HUDEP-2 (cell line): ENCODE results near the gene CEL.

Source experiments
- DNase-seq, 76 experiments: peaks; one replicate each; lab custom pipeline; 2025; ENCODE audit not compliant: unreplicated experiment in 76 of 76; lab: John Stamatoyannopoulos, UW

Gene CEL

DNA sequence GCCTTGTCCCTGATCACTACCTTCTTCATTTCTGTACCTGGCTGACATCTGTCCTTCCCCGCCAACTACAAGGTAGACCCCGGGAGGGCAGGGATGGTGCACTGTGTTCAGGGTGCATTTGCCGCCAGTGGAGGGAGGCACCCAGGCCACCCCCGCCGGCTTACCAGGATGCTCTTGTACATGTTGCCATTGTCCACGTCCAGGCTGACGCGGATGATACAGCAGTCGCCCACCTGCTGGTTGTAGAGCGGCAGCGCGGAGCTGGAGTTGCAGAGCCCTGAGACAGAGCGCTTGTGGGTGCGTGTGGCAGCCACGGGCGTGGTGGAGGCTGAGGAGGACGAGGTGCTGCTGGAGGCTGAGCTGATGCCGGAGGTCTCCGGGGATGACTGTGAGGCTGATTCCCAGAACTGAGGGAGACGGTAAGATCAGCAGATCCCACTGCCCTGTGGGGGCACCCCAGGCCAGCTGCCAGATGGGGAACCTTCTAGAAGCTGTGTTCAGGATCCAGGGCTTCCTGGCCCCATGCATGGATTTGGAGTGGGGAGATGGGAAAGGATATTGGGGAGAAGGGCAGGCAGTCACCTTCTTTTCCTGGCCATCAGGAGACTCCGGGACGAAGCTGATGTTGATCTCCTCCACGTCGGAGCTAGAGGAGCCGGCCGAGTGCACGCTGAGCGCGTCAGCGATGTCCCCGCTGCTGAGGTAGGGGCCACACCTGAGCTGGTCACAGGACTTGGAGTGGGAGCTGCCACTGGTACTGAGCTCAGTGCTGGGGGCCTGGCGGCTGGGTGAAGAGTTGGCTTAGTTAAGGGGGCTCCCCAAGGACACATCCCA lies 39.8 kb downstream of the CEL start:
- DNase-seq = no peak

DNA sequence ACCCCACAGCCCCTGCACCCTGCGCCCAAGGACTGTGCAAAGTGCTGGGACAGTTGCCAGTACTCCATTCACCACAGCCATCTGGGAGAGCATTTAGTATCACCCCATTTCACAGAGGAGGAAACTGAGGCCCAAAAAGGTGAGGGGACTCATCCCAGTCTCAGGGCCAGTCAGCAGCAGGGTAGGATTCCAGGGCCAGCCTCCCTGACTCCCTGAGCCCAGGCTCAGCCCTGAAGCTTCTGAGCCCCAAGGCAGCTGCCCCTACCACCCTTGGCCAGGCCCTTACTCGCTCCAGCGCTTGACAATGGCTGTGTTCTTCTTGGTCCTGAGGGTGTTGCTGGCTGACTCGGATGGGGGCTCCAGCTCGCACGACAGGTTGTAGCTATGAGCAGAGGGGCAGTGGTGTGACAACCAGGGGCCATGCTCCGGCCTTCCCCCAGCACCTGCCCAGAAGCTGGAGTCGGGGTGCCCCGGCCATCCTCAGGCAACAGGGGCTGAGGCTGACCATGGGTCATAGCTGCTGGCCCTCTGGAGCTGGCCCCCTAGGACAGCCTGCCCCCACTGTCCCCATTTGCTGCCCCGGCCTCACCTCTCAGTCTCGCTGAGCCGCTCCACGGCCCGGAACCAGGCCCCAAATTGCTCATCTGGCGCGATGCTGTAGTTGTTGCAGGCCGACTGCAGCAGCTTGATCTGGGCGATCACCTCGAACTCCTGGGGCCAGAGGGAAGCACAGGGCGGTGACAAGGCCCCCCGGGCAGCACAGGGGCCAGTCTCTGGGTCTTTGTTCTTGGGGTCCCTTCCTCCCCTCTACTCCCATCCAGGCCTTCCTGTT lies 40.6 kb downstream of the CEL start:
- DNase-seq = no peak

DNA sequence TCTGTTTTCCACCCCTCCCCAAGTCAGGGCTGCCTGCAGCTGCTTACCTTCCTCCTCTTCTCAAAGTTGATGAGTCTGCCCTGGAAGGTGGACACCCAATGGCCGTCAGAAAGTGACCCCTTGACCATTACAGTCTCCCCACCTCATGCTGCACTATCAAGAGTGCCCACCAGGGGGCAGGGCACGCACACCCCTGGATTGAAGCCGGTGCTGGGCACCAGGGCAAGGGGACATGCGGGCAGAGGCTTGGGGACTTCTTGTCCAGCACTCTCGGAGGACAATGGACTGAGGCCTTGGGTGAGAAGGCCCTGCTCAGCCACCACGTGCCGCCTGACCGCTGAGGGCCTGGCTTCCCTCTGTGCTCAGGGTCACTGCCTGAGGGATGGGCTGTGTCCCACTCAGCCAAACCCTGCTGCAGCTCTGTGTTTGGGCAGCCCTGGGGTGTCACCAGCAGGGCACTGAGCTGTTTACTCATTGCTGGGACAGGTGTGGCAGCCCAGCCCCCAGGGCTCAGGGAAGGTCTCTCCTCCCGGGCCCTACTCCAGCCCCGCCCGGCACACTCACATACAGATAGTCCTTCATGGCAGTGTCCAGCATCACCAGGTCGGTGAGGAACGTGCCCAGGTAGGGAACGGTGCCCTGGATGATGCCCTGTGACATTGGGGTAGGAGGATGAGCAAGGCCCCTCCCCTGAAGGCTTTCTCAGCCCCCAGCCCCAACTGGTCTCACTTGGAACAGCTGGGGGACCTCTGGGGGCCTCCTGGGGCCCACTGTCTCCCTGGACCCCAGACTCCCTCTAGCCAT lies 41.6 kb downstream of the CEL start:
- DNase-seq = peak in 30 of 76 experiments; percentile 1 to 46 (median 22)

DNA sequence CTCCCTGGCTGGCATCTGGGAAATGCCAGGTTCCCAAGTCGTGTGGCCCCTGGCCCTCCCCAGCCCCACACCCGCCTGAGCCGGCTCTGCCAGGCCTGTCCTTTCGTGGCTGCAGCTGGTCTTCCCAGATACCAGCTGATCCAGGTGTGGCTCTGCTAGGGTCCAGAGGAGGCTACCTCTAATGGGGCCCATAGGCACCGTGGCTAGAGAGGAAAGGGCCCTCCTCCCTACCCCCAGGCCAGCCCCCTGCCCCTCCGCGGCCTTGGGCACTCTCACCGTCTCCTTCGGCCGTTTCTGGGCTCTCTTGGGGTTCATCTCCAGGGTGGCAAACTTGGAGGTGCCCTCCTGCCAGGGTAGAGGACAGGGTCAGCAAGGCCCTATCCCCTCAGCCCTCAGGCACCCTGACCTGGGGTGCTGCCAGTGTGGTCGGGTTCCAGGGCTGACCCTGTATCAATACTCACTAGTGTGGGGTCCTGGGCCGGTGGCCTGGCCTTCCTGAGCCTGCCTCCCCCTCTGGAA lies 42.3 kb downstream of the CEL start:
- DNase-seq = no peak

DNA sequence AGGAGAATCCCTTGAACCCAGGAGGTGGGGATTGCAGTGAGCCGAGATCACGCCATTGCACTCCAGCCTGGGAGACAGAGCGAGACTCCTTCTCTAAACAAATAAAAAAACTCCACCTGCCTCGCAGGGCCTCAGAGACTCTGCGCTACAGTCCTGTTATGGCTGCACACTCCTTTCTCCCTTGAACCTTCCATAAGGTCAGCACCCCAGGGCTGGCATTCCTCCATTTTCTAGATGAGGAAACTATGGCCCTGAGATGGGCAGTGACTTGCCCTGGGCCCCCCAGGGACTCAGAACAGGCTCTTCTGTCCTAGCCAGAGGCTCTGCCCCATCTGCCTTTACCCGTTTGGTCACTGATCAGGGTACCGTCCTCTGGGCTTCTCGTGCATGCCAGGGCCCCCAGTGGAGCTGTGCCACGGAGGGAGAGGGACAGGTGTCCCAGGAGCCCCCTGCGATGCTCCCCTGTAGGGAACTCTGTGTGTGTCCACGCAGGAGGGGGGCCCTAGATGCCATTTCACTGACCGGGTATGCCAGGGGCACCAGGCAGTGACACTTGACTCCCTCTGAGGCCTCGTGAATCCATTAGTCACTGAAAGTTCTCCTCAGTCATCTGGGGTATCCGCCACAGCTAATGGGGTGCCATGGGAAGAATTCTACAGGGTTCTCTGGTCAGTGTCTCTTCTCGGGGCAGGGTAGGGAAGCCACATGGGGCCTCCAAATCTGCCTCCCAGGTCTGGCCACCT lies 43.1 kb downstream of the CEL start:
- no peak for DNase-seq

DNA sequence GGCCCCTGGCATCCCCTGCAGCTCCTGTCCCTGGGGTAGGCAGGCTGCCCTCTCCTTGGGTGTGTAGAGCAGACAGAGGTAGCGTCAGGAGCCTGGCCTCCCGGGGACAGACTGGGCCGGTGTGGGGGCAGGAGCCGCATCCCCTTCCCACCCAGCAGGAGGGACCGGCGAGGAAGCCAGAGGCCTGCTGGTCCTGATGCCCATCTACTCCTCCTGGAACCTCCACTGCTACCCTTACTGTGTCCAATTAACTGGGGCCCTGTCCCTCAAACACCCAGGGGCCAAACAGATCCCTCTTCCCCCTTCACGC lies 43.6 kb downstream of the CEL start:
- DNase-seq = no peak

DNA sequence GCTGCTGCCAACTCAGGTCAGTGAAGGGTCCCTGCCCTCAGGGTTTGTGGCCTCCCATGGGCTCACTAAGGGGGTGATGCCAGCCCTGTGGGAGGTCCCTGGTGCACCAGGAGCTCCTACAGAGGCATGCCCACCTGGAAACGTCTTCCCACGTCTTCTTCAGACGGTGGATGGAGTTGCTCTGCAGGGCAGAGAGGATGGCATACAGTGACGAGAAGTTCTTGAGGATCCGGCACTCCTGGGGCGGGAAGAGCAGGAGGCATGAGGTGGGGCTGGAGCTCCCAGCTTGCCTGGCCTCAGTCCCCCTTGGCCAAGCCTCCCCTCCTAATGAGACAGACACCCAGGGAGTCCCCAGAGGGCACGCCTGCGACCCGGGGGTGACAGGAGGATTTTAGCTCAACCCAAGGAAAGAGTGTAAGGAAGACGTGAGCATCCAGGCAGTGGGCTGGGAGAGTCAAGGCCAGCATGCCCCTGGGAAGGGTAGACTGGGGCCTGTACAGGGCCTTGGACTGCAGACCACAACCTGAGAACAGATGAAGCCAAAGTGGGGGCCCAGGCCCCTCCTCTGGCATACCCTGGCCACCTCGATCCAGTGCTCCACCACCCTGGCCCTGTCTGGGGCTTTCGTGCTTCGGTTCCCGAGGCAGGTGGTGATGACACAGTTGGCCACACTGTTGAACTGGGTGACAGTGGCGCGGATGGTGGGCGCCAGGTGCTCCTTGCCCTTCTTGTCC lies 44.9 kb downstream of the CEL start:
- DNase-seq = no peak

DNA sequence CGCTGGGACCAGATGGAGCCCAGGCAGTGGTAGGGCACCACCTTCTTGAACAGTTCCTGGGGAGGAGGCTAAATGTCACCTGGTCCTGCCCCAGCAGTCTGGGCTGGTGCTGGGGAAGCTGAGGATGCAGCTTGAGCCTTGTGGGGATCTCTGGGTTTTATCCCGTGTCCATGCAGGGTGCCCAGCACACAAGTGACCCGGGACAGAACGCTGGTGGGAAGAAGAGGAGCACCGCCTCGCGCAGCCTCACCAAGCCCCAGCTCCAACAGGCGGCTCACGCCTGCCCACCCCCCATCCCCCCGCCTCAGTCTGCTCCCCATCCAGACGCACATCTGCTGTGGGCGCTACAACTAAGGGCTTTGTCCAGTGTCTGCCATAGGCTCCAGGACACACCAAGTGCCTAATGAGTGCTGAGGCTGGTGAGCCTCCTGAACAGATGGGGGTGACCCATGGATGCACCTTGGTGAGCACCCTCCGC lies 45.5 kb downstream of the CEL start:
- no peak for DNase-seq

DNA sequence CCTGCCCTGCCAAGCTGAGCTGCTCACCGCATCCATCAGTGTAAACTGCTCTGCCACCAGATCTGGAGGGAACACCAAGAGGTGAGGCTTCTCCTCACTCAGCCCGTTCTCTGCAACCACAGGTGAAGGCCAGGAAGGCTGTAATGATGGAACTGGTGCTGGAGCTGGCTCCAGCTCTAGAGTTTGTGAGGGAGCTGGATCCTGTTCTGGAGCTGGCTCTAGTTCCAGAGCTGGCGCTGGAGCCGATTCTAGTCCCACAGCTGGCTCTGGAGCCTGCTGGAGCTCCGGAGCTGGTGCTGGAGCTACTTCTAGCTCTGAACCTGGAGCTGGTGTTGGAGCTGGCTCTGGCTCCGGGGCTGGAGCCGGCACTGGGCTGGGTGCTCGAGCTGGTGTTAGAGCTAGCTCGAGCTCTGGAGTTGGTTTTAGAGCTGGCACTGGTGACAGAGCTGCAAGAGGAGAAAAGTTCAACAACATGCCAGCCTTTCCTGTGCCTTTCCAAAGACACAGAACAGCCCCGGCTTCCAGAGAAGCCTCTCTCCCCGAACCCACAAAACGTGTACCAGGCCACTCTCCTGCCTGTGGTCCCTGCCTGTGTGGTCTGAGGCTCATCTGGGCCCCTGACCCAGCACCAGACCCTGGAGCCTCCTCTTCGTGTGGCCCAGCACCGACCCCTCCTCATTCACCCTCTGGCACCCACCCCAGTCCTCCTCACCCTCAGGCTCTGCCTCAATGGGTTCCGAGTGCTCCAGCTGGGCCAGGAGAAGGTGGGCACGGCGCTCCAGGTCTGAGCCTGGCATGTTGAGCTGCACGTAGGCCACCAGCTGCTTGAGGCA lies 46.4 kb downstream of the CEL start:
- no peak for DNase-seq

DNA sequence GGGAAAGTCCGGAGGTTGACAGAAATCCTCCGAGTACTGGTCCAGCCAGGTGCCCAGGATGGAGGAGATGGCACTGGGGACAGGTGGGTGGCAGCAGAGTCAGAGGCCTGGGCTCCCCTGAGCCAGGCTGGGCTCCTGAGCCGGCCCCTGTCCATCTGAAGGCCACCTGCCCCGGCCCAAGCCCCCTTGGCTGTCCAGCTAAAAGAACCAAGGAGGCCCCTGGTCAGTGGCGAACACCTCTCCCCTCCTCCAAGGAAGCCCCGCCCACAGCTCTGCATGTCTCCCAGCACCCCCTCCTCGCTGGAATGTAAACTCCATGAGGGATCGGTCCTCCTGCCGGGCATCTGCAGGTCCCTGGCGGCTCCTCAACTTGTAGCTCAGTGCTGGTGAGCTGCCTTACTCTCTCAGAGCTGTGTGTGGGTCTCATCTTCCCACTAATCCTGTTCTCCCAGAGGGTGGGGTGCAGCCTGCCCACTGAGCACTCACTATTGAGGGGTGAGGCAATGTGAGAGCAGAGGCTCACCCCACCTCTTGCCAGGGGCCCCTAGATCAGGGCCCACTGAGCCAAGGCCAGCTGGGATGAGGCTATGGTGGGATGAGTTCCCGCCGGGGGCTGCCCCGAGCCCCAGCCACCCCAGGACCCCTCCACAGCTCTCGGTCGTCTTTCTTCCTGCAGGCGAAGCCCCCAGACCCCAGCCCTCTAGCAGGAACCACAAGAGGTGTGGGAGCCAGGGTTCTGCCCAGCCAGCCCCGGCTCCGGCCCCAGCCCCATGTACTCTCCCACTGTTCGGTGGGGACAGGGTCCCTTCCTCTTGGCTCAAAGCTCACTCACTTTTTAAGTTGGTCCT lies 47.2 kb downstream of the CEL start:
- no peak for DNase-seq

DNA sequence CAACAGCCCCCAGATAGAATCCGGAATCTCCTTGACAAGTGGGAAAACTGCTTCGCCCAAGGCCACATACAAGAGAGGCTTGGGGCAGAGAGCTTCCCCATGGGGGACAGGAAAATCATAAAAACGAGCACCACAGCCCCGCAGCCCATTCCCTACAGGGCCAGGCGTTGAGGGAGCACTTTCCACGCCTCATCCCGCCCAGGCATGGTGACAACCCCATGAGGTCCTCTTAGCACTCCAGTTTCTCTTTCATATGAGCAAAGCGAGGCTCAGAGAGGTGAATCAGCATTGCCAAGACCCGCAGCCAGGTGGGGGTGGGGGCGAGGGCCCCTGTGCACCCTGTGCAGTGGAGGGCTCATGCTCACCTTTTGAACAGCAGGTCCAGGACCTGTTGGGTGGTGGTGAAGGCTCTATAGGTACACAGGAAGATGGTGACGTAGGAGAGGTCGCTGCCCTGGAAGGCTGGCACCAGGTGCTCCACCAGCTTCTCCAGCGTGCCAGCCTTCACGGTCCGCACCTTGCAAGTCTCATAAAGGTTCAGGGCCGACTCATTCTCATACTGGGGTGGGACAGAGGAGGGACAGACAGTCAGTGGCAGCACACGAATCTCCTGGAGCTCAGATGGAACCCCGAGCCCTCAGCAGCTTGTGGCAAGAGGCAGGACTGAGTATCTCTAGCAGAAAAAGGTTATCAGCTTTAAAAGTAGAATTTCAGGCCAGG lies 48.3 kb downstream of the CEL start:
- DNase-seq = no peak

DNA sequence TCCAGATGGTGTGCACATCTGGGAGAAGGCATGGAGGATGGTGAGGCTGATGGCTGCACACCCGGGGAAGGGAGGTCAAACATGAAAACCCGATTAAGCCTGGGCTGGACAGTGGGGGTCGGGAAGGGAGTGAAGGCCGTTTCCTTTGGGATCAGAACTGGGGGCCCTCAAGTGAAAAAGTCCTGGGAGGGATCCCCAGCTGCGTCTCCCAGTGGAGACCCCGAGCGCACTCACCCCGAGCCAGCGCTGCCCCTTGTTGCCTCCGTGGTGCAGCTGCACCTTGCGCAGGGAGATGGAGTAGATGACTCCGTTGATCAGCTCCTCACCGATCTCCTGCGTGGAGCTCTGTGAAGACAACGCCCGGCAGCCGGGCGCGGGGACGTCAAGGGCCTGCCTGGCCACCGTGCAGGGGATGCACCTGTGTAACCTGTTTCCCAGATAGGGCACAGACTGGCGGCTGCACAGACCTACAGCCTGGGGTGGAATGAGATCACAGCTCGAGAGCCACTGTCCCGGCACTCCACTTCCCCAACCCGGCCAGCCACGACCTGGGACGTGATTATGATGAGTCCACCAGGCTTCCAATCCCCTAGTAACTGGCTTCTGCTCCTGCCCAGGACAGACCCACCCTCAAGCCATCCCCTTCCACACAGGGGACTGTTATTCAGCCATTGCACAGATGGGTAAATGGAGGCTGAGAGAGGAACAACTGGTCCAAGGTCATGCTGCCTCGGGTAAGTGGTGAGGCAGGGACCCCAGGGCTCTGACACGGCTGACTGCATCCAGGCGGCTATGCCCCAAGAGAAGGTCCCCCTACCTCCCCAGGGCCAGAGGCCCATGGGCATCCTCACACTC lies 50.3 kb downstream of the CEL start:
- no peak for DNase-seq

DNA sequence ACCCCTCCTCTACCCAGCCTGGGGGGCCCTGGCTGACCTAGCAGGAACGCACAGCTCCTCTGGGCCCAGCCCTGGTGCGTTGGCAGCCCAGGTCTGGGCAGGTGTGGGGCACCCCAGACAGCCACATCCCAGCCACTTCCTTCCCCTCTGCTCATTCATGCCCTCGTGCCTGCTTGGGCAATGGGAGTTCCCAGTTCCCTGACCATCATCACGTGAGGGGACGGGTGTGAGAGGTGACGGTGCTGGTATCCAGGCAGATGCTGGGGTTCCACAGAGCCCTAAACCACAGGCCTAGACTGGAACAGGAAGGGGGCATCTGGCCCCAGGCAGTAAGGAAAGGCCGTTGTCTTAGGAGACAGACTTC lies 50.9 kb downstream of the CEL start:
- DNase-seq = no peak

DNA sequence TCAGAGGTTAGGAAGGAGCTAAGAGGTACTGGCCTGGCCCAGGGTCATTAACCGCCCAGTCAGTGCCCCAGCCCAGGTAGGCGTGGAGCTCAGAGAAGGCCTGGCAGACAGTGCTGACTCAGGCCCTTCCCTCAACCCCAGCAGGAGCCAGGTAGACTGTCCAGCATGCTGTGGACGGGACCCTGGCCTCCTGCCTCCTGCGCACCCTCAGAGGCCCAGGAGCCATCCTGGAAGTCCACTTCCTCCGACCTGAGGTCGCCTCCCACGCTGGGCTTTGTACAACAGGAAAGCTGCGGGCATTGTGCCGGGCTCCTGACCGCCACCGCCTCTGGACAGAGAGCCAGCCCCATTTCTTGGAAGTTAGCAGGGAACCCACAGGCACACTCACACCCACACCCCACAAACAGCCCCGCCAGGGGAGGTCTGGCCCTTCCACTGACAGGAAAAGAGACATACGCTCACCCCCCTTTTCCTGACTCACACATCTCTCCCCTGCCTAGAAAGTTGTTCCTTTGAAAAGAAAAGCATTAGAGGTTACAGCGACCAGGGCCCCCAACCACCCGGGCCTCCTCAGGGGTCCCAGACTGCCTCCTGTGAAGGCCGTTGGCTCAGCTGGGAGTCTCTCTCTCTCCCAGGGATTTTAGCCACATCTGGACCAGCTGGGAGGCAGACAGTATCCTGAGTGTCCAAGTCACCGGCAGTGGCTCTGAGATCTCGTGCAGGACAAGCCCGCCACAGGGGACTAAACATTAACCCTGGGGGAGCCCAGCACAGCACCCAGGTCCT lies 51.6 kb downstream of the CEL start:
- no peak for DNase-seq
